SK-N-SH treated with all-trans-retinoic acid at 6 μM for 48 hours (cell line): ENCODE data around the gene RIMBP2.

ENCODE experiments used
- BACH2 ChIP-seq: fragments of 250-450 bp; sonication (Bioruptor Pico); IDR thresholded peaks from 2 replicates; pipeline ENCODE4 v1.9.0; 2021; ENCODE audit warnings: mild to moderate bottlenecking, borderline replicate concordance
- CSRNP3 ChIP-seq: fragments of 250-450 bp; sonication (Bioruptor Pico); IDR thresholded peaks from 2 replicates; pipeline ENCODE4 v1.5.1; 2021; ENCODE audit warnings: mild to moderate bottlenecking, moderate library complexity
- ESRRG ChIP-seq: fragments of 250-450 bp; sonication (Bioruptor Pico); IDR thresholded peaks from 2 replicates; pipeline ENCODE4 v1.6.1; 2021; ENCODE audit warnings: mild to moderate bottlenecking
- ISL1 ChIP-seq: fragments of 250-450 bp; sonication (Bioruptor Pico); IDR thresholded peaks from 2 replicates; pipeline ENCODE4 v2.1.2; 2022; ENCODE audit warnings: mild to moderate bottlenecking, moderate library complexity
- OSR1 ChIP-seq: fragments of 250-450 bp; sonication (Bioruptor Pico); IDR thresholded peaks from 2 replicates; pipeline ENCODE4 v1.8.0; 2022; ENCODE audit warnings: moderate library complexity, mild to moderate bottlenecking, inconsistent platforms
- SNAI2 ChIP-seq: fragments of 250-450 bp; sonication (Bioruptor Pico); IDR thresholded peaks from 2 replicates; pipeline ENCODE4 v1.5.0; 2020; ENCODE audit warnings: mild to moderate bottlenecking, moderate library complexity
- ZC3H10 ChIP-seq: fragments of 250-450 bp; sonication (Bioruptor Pico); IDR thresholded peaks from 2 replicates; pipeline ENCODE4 v1.5.1; 2021; ENCODE audit warnings: mild to moderate bottlenecking, moderate library complexity
- ZFP3 ChIP-seq: fragments of 250-450 bp; sonication (Bioruptor Pico); IDR thresholded peaks from 2 replicates; pipeline ENCODE4 v1.5.0; 2020; ENCODE audit warnings: mild to moderate bottlenecking, moderate library complexity
- ZNF8 ChIP-seq: fragments of 450-650 bp; formaldehyde crosslinking; IDR thresholded peaks from 2 replicates; pipeline ENCODE4 v1.5.0; 2020; ENCODE audit warnings: mild to moderate bottlenecking, moderate library complexity
- TF ChIP-seq, protein P1 (sequence below): fragments of 250-450 bp; sonication (Bioruptor Pico); IDR thresholded peaks from 2 replicates; pipeline ENCODE4 v1.5.1; 2020; ENCODE audit warnings: low read depth, mild to moderate bottlenecking, moderate library complexity
- TF ChIP-seq, protein P2 (sequence below): fragments of 250-450 bp; sonication (Bioruptor Pico); IDR thresholded peaks from 2 replicates; pipeline ENCODE4 v1.8.0; 2020; ENCODE audit warnings: mild to moderate bottlenecking, moderate library complexity, borderline replicate concordance

- no peak for TF ChIP-seq ZNF8 (CRISPR knock-in tag)
- TF ChIP-seq OSR1 (CRISPR knock-in tag): no peak
- TF ChIP-seq, protein P1, sequence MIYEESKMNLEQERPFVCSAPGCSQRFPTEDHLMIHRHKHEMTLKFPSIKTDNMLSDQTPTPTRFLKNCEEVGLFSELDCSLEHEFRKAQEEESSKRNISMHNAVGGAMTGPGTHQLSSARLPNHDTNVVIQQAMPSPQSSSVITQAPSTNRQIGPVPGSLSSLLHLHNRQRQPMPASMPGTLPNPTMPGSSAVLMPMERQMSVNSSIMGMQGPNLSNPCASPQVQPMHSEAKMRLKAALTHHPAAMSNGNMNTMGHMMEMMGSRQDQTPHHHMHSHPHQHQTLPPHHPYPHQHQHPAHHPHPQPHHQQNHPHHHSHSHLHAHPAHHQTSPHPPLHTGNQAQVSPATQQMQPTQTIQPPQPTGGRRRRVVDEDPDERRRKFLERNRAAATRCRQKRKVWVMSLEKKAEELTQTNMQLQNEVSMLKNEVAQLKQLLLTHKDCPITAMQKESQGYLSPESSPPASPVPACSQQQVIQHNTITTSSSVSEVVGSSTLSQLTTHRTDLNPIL (CRISPR knock-in tag): no peak
- no peak for TF ChIP-seq ZC3H10 (CRISPR knock-in tag)
- no peak for TF ChIP-seq BACH2 (CRISPR knock-in tag)
- no peak for TF ChIP-seq SNAI2 (CRISPR knock-in tag)
- TF ChIP-seq ZFP3: no peak
- no peak for TF ChIP-seq CSRNP3 (CRISPR knock-in tag)
- no peak for TF ChIP-seq ESRRG
- TF ChIP-seq ISL1 (CRISPR knock-in tag): no peak
- TF ChIP-seq, protein P2, sequence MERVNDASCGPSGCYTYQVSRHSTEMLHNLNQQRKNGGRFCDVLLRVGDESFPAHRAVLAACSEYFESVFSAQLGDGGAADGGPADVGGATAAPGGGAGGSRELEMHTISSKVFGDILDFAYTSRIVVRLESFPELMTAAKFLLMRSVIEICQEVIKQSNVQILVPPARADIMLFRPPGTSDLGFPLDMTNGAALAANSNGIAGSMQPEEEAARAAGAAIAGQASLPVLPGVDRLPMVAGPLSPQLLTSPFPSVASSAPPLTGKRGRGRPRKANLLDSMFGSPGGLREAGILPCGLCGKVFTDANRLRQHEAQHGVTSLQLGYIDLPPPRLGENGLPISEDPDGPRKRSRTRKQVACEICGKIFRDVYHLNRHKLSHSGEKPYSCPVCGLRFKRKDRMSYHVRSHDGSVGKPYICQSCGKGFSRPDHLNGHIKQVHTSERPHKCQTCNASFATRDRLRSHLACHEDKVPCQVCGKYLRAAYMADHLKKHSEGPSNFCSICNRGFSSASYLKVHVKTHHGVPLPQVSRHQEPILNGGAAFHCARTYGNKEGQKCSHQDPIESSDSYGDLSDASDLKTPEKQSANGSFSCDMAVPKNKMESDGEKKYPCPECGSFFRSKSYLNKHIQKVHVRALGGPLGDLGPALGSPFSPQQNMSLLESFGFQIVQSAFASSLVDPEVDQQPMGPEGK (CRISPR knock-in tag): no peak
Observed at GRCh38 chr12:130748786-130749185, 32.7 kb upstream of the RIMBP2 start.
